NCI-H2171 (cell line): ENCODE data around the gene TSPAN2.
"Not testable (repeated sequence)": the region's sequence is repeated elsewhere in the genome, so short reads cannot be mapped to it uniquely, and the experiment has no call there.

Experiments
- DNase-seq: peaks from one replicate; lab custom pipeline; 2025; lab: John Stamatoyannopoulos, UW

The TSPAN2 gene

DNA sequence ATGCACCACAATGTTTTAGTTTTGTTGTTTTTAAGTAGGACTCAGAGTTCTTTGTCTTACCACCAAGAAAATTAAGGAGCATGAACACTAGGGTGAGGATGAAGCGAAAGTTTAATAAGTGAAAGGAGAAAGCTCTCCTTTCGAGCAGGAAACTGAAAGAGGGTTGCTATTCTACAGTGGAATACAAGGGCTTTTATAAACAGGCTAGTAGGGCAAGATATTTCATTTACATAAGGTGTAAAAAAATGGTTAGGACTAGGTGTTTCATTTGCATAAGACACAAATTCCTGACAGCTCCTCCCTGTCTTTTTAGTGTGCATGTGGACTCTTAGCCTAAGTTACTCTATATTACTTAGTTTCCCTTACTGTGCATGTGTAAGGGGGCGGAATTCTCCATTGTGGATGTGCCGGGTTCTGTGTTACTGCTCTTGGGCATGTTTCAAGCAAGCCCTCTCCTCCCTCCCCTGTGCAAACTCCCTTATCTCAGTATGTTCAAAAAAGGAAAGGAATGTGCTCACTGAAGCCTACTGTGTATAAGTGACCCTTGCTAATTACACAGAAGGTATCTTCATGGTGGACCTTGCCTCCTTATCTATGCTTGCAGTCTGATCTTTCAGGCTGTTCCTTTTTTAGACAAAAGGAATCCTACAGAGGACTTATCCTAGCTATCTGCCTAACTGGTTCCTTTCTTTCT, 52.3 kb downstream of the TSPAN2 start:
- no peak for DNase-seq

DNA sequence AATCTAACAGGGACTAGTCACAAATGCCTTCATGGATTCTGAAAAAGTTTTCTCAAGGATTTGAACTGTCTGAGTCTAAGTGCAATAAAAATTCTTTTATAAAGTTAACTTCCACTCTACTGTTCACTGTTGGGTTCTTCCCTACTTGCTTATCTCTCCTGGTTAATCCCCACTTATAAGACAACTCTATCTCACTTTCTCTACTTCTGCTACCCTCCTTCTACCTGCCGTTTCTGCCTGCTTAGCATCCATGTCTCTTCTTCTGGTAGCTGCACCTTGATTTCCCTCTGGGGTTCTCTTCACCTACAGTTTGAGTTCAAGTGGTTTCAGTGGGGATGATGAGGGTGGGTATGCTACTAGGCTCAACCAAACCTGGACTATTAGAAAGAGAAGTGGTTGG, 53.7 kb downstream of the TSPAN2 start:
- no peak for DNase-seq

DNA sequence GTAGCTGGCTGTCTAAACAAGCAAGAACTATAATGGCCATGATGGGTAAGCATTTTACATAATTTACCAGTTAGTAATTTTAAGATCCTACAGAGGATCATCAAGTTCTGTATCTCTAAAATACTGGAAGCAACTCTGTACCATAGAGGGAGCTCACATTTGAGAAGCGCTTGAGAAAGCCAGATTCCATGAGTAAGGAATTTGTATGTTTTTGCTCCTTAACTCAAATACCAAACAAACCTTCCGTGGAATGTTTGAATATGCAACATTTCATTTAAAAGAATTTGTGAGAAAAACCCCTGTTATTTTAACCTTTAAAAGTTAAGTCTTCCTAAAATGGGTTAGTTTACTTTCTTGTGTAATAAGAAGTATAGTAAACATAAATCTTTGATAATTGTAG, 57.7 kb downstream of the TSPAN2 start:
- DNase-seq = no peak

DNA sequence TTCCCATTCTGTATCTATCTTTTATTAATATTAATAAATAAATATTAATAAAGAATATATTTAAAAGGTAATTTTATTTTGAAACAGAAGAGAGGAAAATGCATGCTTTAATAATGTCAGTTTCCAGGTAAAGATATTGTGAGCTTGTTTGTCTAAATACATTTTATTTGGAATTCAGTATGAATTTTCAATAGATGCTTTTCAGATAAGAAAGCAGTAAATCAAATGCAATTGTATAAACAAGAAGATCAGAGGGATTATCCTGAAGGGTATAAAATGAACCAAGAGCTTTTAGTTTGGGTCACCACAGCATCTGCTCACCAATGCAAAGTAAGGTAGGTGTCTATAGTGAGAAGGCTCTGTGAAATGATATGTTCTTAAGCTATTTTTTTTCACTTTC, 59.8 kb downstream of the TSPAN2 start, which contains the start of gene TSHB:
Gene TSHB (plus strand): TSS at position 301 of the 400 bp plus-strand sequence. CDS start 3,537 bp downstream, outside the sequence.
- no peak for DNase-seq

DNA sequence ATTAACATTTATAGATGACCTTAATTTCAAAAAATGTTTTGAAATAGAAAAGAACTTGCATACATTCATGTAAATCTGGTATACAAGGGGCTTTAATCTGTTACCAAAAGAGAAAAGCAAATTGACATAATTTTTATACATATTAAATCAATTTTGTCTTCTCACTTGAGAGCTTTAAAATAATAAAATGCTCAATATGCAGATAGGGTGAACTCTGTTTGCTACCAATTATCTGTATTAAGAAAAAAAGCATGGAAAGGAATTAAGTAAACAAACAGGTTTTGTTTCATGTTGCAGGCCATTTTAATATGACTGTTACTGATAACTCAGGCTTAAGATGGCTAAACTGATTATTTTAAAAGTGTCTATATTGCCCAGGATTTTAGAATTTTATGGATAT, 65.7 kb downstream of the TSPAN2 start:
- no peak for DNase-seq

DNA sequence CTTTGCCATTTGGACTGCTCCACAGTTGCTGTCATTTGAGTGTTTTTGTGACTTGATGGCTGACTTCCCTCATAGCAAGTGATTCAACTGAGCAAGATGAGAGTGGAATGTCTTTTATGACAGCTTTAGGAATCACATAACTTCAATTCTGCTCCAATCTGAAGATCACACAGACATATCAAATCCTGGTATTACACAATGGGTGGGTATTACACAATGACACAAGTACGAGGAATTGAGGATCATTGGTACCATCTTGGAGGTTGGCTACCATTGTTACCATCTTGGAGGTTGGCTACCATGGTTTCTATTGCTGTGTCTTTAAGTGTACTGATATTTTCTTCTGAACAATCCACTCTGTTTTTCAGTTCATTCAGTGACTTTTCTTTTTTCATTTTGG, 68.2 kb downstream of the TSPAN2 start:
- DNase-seq = no peak

DNA sequence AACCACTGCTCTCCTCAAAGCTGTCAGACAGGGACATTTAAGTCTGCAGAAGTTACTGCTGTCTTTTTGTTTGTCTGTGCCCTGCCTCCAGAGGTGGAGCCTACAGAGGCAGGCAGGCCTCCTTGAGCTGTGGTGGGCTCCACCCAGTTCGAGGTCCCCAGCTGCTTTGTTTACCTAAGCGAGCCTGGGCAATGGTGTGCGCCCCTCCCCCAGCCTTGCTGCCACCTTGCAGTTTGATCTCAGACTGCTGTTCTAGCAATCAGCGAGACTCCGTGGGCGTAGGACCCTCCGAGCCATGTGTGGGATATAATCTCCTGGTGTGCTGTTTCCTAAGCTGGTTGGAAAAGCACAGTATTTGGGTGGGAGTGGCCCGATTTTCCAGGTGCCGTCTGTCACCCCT, 69.8 kb downstream of the TSPAN2 start:
- not testable (repeated sequence) for DNase-seq

DNA sequence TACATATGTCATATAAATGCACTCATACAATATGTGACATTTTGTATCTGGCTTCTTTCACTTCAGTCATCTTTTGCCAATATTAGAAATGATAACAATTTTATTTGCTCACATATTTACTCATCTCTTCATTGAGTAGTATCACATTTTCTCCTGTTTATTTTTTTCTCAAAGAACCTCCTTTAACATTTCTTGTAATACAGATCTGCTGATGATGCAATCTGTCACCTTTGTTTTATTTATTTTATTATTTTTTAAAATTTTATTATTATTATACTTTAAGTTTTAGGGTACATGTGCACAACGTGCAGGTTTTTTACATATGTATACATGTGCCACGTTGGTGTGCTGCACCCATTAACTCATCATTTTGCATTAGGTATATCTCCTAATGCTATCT, 75.5 kb downstream of the TSPAN2 start:
- DNase-seq = no peak

DNA sequence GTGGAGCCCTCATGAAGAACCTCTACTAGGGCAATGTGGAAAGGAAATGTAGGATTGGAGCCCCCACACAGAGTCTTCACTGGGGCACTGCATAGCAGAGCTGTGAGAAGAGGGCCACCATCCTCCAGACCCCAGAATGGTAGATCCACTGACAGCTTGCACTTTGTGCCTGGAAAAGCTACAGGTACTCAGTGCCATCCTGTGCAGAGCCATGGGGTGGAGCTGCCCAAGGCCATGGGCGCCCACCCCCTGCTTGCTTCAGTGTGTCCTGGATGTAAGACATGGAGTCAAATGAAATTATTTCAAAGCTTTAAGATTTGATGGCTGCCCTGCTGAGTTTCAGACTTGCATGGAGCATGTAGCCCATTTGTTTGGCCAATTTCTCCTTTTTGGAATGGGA, 76.9 kb downstream of the TSPAN2 start:
- no peak for DNase-seq

DNA sequence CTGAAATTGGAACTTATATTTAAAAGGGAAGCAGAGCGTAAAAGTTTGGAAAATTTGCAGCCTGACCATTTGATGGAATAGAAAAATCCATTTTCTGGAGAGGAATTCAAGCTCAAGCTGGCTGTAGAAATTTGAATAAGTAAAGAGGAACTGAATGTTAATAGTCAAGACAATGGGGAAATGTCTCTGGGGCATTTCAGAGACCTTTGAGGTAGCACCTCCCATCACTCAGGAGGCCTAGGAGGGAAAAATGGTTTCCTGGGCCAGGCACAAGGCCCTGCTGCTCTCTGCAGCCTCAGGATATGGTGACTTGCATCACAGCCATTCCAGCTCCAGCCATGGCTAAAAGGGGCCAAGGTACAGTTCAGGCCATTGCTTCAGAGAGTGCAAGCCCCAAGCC, 77.3 kb downstream of the TSPAN2 start:
- no peak for DNase-seq

DNA sequence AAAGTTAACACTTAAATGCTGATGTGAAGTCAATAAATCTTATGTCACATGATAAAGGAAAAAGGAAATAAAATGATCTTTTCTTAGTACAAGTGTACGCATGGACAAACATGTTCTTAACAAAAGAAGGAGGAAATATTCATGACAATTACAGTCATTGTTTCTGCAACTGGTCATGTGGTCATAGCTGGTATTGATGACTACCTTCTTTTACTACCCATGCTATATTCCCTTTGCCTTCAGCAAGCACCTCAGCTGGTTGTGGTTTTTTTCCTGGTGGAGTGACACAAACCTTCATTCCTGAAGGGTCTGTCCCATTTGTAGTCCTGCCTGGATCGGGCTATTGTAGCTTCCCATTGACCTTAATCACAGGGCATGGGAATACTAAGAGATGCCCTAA, 83.1 kb downstream of the TSPAN2 start:
- no peak for DNase-seq
